ENCODE data around the gene STS. TPM values are rescaled to one million over a fixed set of nuclear protein-coding genes. Genes with fewer than 3 reads are reported as not detected.

STS gene
- total and polyA plus RNA-seq, 2 of the 8 experiments (the other 6 are each of a cell fraction or from before 2014, with no cell fraction given), result 0.67 to 1.5 TPM

GRCh38 chrX:7179446-7179845, 31.9 kb downstream of the STS start:
- no peak overlapping the region for H3K4me2 ChIP-seq (ENCODE audit: insufficient read depth in 1 of 2, low read depth in 2 of 2, low read length in 2 of 2)
- FAIRE-seq, result no peak
- no peak overlapping the region for H2BK12ac ChIP-seq (ENCODE audit: low read depth, low read length)
- no peak overlapping the region for H3K9ac ChIP-seq (replicated peaks in 1 of 4; ENCODE audit: extremely low read depth in 1 of 4, low read depth in 3 of 4, low read length in 3 of 4)
- H3K4me3 ChIP-seq (ENCODE audit: extremely low read depth in 1 of 4, insufficient read depth in 2 of 4, low read depth in 3 of 4, low read length in 4 of 4), result no peak overlapping the region
- no peak overlapping the region for H2BK5ac ChIP-seq (ENCODE audit: low read depth, low read length)
- H3K27me3 ChIP-seq (replicated peaks in 1 of 4; ENCODE audit: control insufficient read depth in 3 of 4, extremely low read depth in 1 of 4, insufficient read depth in 3 of 4, low read length in 3 of 4), result no peaks in the 10 kb centered on the region
- H2AFZ ChIP-seq (ENCODE audit: low read length), result no peak overlapping the region
- H3K4ac ChIP-seq (replicated peaks; ENCODE audit: insufficient read length, low read depth, low read length), result no peak overlapping the region
- no peak overlapping the region for H4K91ac ChIP-seq (replicated peaks; ENCODE audit: insufficient read length, low read length)
- H4K20me1 ChIP-seq (replicated peaks in 1 of 2; ENCODE audit: control insufficient read depth in 1 of 2, insufficient read depth in 2 of 2, low read length in 2 of 2), result no peaks in the 10 kb centered on the region
- H3K36me3 ChIP-seq (ENCODE audit: control insufficient read depth in 2 of 4, insufficient read depth in 4 of 4, low read length in 3 of 4), result no peaks in the 10 kb centered on the region
- H3K23ac ChIP-seq (ENCODE audit: insufficient read length), result no peak overlapping the region
- no peak overlapping the region for H3K14ac ChIP-seq (ENCODE audit: insufficient read length)
- no peaks in the 10 kb centered on the region for H3K4me1 ChIP-seq (replicated peaks in 1 of 4; ENCODE audit: control insufficient read depth in 3 of 4, insufficient read depth in 4 of 4, low read length in 3 of 4)
- no peaks in the 10 kb centered on the region for H3K9me3 ChIP-seq (ENCODE audit: insufficient read depth in 2 of 2, low read depth in 1 of 2, low read length in 1 of 2)
- H2BK120ac ChIP-seq (replicated peaks; ENCODE audit: low read depth, low read length), result no peak overlapping the region
- no peak overlapping the region for H2BK20ac ChIP-seq (ENCODE audit: low read length)
- ChIA-PET POLR2A (ENCODE audit: partially characterized antibody) (no interaction called here), CTCF (ENCODE audit: partially characterized antibody) (interaction anchor here (3.0 kb wide), 1 partner anchor 8 kb away, joined by 8 read pairs; no protein-coding TSS in a partner anchor)
- H3K79me2 ChIP-seq (ENCODE audit: control insufficient read depth in 1 of 2, insufficient read depth in 2 of 2, low read length in 2 of 2), result no peaks in the 10 kb centered on the region
- H2BK15ac ChIP-seq (ENCODE audit: low read length), result no peak overlapping the region
- H3K27ac ChIP-seq (ENCODE audit: low read depth, low read length), result no peak overlapping the region
- H2AK5ac ChIP-seq (ENCODE audit: low read depth, low read length), result no peak overlapping the region
- H4K8ac ChIP-seq (ENCODE audit: extremely low read depth, insufficient read depth, low read length), result no peak overlapping the region
- 89% methylated on average over 2 of the region's 2 CpGs; no CpG with 5 or more reads in 1 of the 2 experiments for WGBS, 2 experiments (ENCODE audit: extremely low coverage in 1 of 2, insufficient coverage in 1 of 2, insufficient read length in 1 of 2, insufficient replicate concordance in 2 of 2, low coverage in 1 of 2, low lambda C conversion rate in 2 of 2, missing lambda C conversion rate in 1 of 2)
- H3K23me2 ChIP-seq (ENCODE audit: low read depth, low read length), result no peaks in the 10 kb centered on the region
- no peak overlapping the region for H3K56ac ChIP-seq (replicated peaks; ENCODE audit: insufficient read length, low read depth, low read length)
- H3K18ac ChIP-seq (ENCODE audit: extremely low read depth, low read length), result no peak overlapping the region
- DNase-seq (ENCODE audit: low read depth in 1 of 2, low spot score in 2 of 2), result no peak
- no peak for TF ChIP-seq KDM5A (IDR thresholded peaks at IDR 0.05; ENCODE audit: low read length)
- TF ChIP-seq BACH1 (IDR thresholded peaks at IDR 0.05; ENCODE audit: low read length), result no peak
- no peak for TF ChIP-seq SP1 (IDR thresholded peaks at IDR 0.05; ENCODE audit: low read depth, low read length)
- H4K5ac ChIP-seq (ENCODE audit: insufficient read length, low read depth, low read length), result no peak overlapping the region
- no peaks in the 10 kb centered on the region for H3K79me1 ChIP-seq (ENCODE audit: low read depth, low read length)
